HG02642 (cell line): ENCODE results near the gene HRCT1.
"Not testable (repeated sequence)": the region's sequence is repeated elsewhere in the genome, so short reads cannot be mapped to it uniquely, and the experiment has no call there.

Source experiments
- ATAC-seq: cut with Tn5 transposase; IDR thresholded peaks from one replicate; pipeline ENCODE4 v1.9.1; 2021; ENCODE audit warnings: mild to moderate bottlenecking; ENCODE audit not compliant: unreplicated experiment, poor library complexity

HRCT1 gene

DNA sequence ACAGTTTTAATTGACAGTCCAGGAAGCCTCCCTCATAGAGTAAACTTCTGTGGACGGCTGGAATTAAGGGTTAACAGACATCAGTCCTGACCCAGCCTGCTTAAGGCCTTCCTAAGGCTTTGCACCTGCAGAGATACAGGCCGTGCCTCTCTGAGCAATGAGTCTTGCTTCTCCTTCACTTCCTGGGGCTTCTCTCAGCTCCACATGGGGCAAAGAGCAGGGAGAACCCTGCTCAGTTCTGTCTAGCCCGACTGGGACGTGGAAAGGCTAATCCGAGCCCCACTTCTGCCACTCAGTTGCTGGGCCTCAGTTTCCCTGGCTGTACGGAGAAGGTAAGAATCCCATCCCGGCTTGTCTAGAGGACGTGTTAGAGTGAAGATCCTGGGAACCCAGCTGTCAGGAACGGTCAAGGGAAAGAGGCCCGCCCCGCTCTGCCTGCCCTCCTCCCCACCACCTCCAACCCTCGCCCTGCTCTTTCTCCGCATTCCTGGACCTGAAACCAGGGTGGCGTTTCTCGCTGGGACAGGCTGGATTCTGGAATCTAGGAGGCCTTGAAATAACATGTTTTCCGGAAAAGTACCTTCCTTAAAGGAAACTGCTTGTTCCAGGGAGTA, 9.8 kb downstream of the HRCT1 start:
- ATAC-seq = no peak

DNA sequence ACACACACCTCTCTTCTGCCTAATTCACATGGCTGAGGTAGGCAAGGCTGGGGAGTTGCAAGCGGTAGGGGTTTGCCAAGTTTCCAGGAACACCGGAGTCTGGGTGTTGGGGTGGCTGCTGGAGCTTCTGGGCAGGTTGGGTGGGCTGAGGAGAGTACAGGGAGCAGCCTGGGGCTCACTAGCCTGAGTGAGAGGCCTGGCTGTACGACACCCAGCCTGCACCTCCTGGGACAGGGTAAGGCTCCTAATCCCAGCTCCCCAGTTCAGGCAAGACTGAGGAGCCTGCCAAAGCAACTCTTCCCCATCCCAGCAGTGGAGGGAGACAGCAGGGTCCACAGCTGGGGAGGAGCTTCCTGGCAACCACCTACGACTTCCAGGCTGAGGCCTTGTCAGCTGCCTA, 11.3 kb downstream of the HRCT1 start:
- no peak for ATAC-seq

DNA sequence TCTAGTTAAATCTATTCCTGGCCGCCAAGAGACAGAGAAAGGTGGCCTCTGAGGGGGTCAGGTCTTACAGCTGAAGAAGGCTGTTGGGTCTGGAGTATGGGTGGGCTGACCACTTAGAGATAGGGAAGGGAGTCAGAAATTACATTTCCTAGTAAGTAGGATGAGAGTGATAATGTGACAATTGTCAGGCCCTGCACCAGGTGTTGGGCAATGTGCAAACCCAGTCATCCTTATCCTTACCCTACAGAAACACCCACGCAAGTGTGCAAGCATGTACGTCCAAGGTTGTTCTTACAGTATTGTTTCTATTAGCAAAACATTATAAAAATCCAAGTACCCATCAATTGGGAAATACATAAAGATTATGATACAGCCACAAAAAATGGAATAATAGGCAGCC, 12.8 kb downstream of the HRCT1 start:
- no peak for ATAC-seq

DNA sequence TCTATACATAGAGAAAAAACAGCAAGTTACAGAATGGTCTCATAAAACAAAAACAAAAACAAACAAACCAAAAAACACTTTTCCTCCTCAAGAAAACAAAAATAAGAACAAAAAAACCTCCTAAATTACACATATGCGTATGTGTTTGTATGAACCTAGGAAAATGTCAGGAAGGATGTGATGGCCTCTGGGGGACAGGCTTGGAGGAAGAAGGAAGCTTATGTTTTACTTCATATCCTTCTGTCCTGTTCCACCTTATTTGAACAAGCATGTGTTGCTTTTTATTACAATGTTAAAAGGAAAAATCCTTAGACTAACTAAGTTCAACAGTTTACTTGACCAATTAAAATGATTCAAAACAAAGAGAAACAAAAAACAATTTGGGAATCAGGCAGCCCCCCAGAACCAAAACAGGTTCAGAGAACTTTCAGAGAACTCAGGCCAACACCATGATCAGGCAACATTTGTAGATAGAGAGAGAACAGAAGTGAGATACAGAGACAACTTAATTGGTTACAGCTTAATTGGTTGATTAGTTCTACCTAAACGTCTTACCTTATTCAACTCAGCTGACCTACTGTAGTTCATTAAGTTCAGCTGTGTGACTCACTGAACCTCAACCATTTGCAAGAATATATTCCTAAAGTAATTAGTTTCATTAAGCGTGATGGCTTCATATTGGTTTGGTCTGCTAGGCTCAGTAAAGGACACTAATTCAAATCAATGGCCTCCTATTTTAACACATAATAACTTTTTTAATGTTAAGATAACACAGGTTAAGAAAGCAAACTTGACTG, 13.4 kb downstream of the HRCT1 start:
- ATAC-seq = no peak

- no peak for ATAC-seq
Observed at GRCh38 chr9:35920051-35920620, 14.1 kb downstream of the HRCT1 start.

DNA sequence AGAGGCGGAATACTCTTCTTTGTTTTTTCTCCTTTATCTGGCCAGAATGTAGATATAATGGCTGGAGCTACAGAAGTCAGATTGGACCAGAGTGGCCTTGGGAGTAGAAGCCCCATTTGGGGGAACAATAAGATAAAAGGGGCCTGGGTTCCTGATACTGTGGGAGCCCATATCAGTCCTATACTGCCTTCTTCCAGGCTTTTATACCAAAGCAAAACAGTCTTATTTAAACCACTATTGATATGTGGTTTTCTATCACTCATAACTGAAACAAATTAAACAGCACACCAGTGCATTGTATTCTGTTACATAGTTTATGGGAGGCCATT, 17.6 kb downstream of the HRCT1 start:
- ATAC-seq = no peak

DNA sequence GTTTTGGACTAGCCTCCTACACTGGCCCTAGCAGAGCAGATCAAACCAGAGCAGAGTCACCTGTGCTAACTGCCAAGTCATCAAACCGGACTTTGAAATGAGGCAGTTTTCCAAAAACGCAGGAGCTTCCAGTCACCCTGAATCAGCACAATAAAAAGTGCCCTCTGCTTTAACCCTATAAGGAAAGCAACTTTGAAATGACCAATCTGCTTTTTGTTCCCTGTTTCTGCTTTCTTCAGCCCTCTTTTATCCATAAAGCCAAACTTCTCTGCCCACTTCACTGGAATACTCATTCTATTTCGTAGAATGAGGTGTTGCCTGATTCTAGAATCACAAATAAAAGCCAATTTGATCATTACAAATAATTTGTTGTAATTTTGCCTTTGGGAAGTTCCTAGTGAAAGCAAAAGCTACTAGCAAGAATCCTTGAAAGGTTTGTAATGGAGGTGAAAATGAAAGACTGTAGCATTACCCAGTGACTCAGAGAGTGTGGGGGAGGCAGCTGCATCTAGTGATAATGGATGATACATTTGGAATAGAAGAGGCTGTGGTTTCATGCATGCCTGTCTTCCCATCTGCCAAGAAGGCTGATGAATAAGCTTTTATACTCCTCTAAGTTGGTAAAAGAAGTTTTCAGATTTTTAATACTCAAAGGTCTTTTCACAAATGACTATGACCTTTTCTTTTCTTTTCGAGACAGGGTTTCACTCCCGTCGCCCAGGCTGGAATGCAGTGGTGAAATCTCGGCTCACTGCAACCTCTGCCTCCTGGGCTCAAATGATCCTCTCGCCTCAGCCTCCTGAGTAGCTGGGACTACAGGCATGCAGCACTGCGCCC, 18.1 kb downstream of the HRCT1 start:
- ATAC-seq = no peak

GRCh38 chr9:35928591-35929452, 22.8 kb downstream of the HRCT1 start:
- no peak for ATAC-seq

DNA sequence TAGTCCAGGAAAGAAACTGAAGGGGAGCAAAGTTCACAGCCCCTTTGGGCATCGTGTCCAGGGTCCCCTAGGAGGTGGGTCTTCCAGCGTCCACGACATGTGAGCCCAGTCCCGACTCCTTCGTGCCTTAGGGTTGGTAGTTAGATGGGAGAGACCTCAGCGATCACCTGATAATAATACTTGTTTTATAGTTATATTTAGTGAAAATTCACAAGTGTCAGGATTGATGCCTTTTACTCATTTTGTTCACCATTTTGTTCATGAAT, 23.4 kb downstream of the HRCT1 start:
- no peak for ATAC-seq

- no peak for ATAC-seq
Observed at GRCh38 chr9:35930521-35930920, 24.5 kb downstream of the HRCT1 start.

- ATAC-seq = no peak
Observed at GRCh38 chr9:35930989-35931388, 25.0 kb downstream of the HRCT1 start.

DNA sequence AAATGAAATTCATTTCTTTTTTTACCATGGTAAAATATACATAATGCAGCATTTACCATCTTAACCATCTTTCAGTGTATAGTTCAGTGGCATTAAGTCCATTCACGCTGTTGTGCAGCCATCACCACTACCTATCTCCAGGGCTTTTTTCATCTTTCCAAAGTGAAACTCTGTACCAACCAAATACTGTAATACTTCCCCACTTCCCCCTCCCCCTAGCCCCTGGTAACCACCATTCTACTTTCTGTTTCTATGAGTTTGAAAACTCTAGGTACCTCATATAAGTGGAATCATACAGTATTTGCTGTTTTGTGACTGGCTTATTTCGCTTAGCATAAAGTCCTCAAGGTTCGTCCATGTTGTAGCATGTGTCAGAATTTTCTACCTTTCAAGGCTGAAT, 26.7 kb downstream of the HRCT1 start:
- no peak for ATAC-seq

DNA sequence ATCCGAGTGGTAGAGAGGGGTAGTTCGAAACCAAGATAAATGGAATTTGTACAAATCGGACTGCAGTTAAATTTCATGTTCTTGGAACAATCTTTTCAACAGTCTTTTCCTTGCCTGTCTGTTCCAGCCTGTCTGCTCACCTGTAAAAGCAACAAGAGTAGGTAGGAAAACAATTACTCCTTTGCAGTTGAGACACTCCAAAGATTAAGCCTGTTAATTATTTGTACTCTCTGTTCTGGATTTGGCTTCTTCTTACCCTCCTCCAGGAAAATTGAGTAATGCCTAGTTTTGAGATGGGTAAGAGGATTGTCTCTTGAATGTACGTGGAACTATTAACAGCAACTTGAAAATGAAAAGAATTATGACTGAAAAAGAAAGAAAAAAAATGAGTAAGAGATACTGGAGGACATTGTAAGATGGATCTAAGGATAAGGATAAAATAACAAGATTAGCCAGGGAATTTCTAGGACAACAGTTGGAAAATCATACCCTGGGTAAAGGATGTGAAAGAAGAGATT, 27.6 kb downstream of the HRCT1 start:
- no peak for ATAC-seq

DNA sequence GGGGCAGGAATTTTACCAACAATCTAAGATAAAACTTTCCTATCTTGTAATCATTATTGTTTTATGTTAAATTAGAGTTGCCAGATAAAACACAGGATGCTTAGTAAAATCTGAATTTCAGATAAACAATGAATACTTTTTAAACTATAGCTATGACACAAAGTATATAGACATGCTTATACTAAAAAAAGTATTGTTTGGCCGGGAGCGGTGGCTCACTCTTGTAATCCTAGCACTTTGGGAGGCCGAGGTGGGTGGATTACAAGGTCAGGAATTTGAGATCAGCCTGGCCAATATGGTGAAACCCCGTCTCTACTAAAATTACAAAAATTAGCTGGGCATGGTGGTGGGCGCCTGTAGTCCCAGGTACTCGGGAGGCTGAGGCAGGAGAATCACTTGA, 28.1 kb downstream of the HRCT1 start:
- ATAC-seq = not testable (repeated sequence)

GRCh38 chr9:35935261-35935660, 29.3 kb downstream of the HRCT1 start:
- ATAC-seq = no peak

DNA sequence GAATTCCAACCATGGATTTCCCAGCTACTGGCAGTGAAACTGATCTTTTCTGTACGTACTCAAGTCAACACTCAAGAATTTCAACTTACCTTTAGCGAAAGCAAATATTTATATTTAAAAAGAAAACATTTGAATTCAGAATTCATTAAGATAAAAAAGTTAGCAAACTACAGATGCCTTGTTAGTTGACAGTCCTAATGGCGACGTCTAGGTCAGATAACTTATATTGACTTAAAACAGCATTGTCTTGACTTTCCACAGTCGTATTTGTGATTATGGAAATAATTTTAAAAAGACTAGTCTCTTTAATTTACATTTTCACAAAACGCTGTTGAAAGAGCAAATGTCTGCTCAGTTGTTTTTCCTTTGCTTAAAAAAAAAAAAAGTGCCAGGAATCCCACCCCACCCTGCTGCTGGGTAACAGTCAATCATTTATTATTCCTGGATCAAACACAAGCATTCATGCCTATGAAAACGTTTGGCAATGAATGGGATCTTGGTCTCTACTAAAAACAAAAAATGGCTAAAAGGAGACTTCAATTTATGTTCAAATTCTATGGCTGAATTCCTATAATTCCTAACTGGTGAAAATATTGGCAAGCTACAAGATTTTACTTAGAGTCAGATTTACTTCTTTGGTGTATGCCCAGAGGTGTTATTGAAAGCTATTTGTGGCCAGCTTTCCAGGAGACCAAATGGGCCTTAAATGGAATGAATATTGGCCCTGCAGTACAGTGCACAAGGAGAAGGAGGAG, 29.9 kb downstream of the HRCT1 start:
- ATAC-seq = no peak

GRCh38 chr9:35937227-35937626, 31.2 kb downstream of the HRCT1 start:
- no peak for ATAC-seq

DNA sequence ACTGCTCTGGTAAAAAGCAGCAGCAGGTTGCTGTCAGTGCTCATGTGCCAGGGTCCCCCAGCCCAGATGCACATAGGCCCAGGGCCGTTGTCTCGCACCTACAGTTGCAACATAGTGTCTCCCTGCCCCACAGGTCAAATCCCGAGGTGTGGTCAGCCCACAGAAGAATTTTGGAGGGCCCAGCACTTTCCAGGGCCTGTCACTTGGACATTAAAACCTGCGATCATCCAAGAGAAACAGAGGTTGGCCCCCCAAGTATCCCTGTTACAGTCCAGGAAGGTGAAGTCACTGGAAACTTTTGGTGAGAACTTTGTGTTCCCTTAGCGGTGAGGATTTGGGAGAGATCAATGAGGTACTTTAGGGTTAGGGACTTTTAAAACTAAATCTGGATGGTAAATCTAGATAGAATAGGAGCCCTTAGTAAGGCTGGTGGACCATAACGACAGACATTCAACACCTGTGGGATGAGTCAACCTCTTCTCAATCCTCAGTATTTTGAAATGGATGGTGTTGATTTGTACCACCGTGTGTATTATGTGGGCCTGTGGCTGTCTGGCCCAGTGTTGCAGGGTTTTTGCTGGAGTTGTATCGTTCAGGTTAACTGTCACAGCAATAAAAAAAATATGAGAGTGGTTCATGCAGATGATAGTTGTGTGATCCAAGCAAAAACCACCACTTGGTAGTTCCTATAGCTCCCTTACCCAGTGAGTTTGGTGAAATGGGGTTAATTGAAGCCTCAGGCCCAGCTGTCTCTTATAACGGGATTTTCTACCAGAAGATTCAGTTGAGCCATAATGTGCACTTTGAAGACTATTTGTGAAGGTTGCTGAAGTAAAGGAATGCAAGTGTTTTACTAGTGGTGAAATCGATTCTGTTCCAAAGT, 32.7 kb downstream of the HRCT1 start:
- no peak for ATAC-seq
